IPS-NIHi11 (cell line): ENCODE data around the gene SINHCAF.

ENCODE experiments used
- DNase-seq: peaks from one replicate; pipeline ENCODE4 v3.0.0; 2012; ENCODE audit warnings: mixed read lengths, low spot score

Gene SINHCAF

DNA sequence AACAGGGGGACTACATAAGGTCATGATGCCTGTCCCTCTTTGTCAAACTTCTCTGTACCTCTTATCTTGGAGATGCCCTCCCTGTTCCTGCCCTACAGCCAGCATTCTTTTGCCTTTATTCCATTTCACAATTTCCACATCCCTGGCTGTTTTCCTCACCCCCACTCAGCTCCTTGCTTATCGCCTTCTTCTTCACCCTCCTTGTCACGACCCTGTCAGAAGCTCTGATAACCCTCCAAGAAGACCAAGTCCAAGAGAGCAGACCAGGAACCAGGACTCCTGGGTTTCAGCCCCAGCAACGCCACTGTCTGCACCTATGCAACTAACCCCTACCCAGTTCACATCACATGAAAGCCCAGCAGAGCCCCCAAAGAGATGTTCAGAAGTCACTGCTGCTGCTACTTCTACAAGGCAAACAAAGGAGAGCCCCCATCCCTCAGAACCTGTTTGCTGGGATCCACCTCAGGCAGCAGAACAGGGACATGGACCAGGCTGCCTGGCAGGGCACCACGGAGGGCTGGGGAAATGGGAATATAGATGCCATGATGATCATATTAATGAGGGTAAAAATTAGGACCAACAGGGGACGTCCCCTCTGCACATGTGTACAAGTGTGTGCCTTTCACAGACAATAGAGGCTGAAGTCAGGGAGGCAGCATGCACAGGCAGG lies 92.8 kb downstream of the SINHCAF start:
- no peak for DNase-seq

DNA sequence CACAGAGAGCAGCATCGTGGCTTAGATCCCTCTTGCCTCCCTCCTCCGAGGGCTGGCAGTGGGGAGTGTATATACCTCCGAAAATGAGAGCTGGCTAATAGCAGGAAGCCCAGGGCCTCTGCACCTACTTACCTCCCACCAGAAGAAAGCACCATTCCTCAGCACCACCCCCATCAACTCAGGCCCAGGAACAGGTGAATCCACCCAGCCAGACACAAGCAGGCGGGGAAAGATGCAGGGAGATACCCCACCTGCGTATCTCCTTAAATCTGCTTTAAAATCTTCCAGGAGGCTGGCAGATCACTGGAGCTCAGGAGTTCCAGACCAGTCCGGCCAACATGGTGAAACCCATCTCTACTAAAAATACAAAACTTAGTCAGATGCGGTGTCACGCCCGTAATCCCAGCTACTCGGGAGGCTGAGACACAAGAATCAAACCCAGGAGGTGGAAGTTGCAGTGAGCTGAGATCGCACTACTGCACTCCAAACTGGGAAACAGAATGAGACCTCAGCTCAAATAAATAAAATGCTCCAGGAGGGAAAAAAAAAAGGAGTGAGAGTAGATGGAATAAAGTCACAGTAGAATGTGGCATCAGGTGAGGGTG lies 93.5 kb downstream of the SINHCAF start:
- DNase-seq: no peak

DNA sequence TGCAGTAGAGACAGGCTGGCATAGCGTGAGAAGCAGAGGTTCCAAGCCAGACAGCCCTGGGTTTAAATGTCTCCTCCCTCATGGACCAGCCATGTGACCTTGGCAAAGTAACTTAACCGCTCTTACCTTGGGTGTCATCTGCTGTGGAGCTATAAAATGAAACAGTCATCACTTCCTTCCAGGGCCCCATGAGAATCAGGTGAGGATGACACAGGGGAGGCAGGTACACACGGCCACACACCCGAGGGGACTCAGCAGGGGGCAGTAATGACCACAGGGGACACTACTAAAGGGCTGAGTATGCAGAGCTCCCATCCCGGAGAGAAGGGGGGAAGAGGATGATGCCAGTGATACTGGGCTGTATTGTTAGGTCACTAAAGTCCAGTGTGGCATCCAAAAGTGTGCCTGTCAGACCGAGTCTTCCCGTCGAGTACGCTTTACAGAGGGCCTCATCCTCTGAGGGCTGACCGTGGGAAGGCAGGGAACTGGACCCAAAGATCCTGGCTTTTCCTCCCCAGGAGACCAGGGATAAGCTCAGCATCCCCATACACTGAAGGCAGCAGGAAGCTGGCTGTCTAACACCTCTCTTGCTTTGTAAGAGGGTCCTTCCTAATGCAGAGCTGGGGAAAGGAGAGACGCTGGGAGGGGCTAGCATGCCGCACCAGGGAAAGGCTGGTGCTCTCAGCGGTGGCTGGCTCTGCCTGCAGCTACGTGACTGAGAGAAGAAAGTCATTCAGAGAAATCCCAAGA lies 94.2 kb downstream of the SINHCAF start:
- DNase-seq: no peak
